Astrocyte (in vitro differentiated cells and primary cell): Measurements from ENCODE around the gene RTEL1.

Source experiments
- EZH2 ChIP-seq: IDR thresholded peaks from 2 replicates; pipeline ENCODE4 v1.6.1; 2012; ENCODE audit warnings: mild to moderate bottlenecking, low read length, inconsistent platforms; ENCODE audit not compliant: insufficient read depth
- TF ChIP-seq, protein P1 (sequence below): IDR thresholded peaks from 2 replicates; pipeline ENCODE4 v1.5.1; 2011; ENCODE audit warnings: low read depth, mild to moderate bottlenecking, inconsistent platforms, low read length, moderate library complexity; ENCODE audit not compliant: insufficient read depth

DNA sequence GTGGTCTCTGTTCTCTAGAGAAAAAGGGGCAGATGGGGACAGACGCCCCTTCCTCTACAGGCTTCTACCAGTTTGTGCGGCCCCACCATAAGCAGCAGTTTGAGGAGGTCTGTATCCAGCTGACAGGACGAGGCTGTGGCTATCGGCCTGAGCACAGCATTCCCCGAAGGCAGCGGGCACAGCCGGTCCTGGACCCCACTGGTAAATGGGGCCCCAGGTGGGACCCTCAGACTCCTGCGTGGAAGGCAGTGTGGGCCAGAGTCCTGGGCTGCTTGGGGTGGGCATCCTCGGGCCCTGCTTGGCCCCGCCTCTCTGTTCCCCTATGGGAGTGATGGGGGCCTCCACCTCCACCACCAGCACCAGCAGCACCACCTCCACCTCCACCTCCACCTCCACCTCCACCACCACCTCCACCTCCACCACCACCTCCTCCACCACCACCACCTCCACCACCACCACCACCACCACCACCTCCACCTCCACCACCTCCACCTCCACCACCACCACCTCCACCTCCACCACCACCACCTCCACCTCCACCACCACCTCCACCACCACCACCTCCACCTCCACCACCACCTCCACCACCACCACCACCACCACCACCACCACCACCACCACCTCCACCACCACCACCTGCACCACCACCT is 35.1 kb downstream of the RTEL1 start:
- TF ChIP-seq, protein P1, sequence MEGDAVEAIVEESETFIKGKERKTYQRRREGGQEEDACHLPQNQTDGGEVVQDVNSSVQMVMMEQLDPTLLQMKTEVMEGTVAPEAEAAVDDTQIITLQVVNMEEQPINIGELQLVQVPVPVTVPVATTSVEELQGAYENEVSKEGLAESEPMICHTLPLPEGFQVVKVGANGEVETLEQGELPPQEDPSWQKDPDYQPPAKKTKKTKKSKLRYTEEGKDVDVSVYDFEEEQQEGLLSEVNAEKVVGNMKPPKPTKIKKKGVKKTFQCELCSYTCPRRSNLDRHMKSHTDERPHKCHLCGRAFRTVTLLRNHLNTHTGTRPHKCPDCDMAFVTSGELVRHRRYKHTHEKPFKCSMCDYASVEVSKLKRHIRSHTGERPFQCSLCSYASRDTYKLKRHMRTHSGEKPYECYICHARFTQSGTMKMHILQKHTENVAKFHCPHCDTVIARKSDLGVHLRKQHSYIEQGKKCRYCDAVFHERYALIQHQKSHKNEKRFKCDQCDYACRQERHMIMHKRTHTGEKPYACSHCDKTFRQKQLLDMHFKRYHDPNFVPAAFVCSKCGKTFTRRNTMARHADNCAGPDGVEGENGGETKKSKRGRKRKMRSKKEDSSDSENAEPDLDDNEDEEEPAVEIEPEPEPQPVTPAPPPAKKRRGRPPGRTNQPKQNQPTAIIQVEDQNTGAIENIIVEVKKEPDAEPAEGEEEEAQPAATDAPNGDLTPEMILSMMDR, result no peak
- no peak for TF ChIP-seq EZH2
